DMS53 treated with DMSO at 0.1 percent for 48 hours (cell line): ENCODE results near the gene E2F1.
"Not testable (repeated sequence)": the region's sequence is repeated elsewhere in the genome, so short reads cannot be mapped to it uniquely, and the experiment has no call there.

Experiments used
- DNase-seq: peaks from one replicate; lab custom pipeline; 2025; ENCODE audit not compliant: unreplicated experiment; lab: John Stamatoyannopoulos, UW

Gene E2F1

GRCh38 chr20:33645396-33645795 is 40.8 kb downstream of the E2F1 start:
- no peak for DNase-seq

- no peak for DNase-seq
These were observed 41.2 kb downstream of the E2F1 start for GRCh38 chr20:33645072-33645358.

- no peak for DNase-seq
These were observed 41.7 kb downstream of the E2F1 start for GRCh38 chr20:33644313-33645071.

GRCh38 chr20:33640287-33640686 is 45.9 kb downstream of the E2F1 start:
- no peak for DNase-seq

GRCh38 chr20:33636776-33637175 is 49.4 kb downstream of the E2F1 start:
- no peak for DNase-seq

GRCh38 chr20:33635341-33635740 is 50.8 kb downstream of the E2F1 start:
- no peak for DNase-seq

- not testable (repeated sequence) for DNase-seq
These were observed 54.3 kb downstream of the E2F1 start for GRCh38 chr20:33631910-33632309.

- no peak for DNase-seq
These were observed 55.7 kb downstream of the E2F1 start for GRCh38 chr20:33630507-33630906.

GRCh38 chr20:33629979-33630378 is 56.2 kb downstream of the E2F1 start:
- no peak for DNase-seq

GRCh38 chr20:33629533-33629932 is 56.7 kb downstream of the E2F1 start:
- DNase-seq = no peak

GRCh38 chr20:33627577-33628216 is 58.5 kb downstream of the E2F1 start:
- DNase-seq = no peak

- DNase-seq = no peak
These were observed 60.0 kb downstream of the E2F1 start for GRCh38 chr20:33626190-33626589.
